ENCODE results near the gene DIP2C.

DIP2C gene

DNA sequence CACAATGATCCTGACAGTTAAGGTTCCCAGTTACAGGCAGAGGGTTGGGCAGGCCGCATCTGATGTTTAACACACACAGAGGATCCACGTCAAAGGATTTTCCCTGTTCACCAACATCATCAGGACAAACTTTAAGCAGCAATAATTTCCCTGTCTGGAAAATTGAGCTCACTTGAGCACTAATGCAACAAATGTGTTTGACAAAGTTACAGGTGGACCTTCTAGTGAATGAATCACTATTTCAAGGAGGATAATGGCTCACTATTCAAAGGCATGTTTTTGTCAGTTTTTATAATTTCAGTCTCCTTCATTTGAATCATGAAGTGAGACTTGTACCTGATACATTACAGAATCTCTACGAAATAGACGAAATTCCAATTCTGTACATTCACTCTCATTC, 127.3 kb downstream of the DIP2C start:
- no peaks in the 10 kb centered on the region for H3K4me1 ChIP-seq (ENCODE audit: insufficient read depth, low read length, poor library complexity, severe bottlenecking)
- no peaks in the 10 kb centered on the region for H3K9me2 ChIP-seq (replicated peaks; ENCODE audit: low read depth, low read length)
- H3K9me3 ChIP-seq (ENCODE audit: insufficient read depth, low read depth, low read length), result 0 out of 2 replicates have a peak, but pooled peaks cover 3% of the 10 kb centered on the region
- TF ChIP-seq, protein P1, sequence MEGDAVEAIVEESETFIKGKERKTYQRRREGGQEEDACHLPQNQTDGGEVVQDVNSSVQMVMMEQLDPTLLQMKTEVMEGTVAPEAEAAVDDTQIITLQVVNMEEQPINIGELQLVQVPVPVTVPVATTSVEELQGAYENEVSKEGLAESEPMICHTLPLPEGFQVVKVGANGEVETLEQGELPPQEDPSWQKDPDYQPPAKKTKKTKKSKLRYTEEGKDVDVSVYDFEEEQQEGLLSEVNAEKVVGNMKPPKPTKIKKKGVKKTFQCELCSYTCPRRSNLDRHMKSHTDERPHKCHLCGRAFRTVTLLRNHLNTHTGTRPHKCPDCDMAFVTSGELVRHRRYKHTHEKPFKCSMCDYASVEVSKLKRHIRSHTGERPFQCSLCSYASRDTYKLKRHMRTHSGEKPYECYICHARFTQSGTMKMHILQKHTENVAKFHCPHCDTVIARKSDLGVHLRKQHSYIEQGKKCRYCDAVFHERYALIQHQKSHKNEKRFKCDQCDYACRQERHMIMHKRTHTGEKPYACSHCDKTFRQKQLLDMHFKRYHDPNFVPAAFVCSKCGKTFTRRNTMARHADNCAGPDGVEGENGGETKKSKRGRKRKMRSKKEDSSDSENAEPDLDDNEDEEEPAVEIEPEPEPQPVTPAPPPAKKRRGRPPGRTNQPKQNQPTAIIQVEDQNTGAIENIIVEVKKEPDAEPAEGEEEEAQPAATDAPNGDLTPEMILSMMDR (conservative IDR thresholded peaks at IDR 0.05; ENCODE audit: low read length), result no peak
- no peak for TF ChIP-seq EZH2phosphoT487 (IDR thresholded peaks at IDR 0.05; ENCODE audit: borderline replicate concordance)
- H3K4me3 ChIP-seq (ENCODE audit: low read length, poor library complexity, severe bottlenecking), result no peak overlapping the region
- no peaks in the 10 kb centered on the region for H3K36me3 ChIP-seq (ENCODE audit: insufficient read depth, low read length)
- no peak overlapping the region for H3K4me2 ChIP-seq (ENCODE audit: low read depth, low read length, poor library complexity, severe bottlenecking)
- H2AFZ ChIP-seq (ENCODE audit: low read length), result no peak overlapping the region
- no peaks in the 10 kb centered on the region for H3K79me2 ChIP-seq (ENCODE audit: insufficient read depth, low read length)
- no peak overlapping the region for H3K9ac ChIP-seq (ENCODE audit: low read depth, low read length, poor library complexity, severe bottlenecking)
- H3F3A ChIP-seq (ENCODE audit: low read depth), result no peaks in the 10 kb centered on the region
- H3K27me3 ChIP-seq (ENCODE audit: insufficient read depth, low read length, poor library complexity, severe bottlenecking), result no peaks in the 10 kb centered on the region
- H4K20me1 ChIP-seq (ENCODE audit: insufficient read depth, low read length, poor library complexity, severe bottlenecking), result no peaks in the 10 kb centered on the region

DNA sequence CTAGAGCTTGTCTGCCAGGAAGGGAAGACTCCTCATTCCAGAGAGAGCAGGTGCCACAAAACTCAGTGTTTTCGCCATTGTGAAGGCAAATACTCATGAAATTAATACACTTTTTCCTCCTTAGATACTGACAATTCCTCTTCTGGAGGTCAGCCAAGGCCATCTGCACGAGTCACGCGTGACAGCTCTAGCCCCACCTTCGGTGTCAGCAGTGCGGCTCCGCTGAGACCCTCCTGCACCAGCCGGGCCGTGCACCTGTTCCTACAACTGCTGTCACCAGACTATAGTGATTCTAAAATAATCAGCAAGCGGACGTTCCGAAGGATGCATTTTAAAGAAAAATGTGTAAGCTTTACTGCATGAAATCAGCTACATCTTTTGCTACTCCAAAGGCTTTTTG, 127.7 kb downstream of the DIP2C start:
- H3K4me2 ChIP-seq (ENCODE audit: low read depth, low read length, poor library complexity, severe bottlenecking), result no peak overlapping the region
- no peaks in the 10 kb centered on the region for H4K20me1 ChIP-seq (ENCODE audit: insufficient read depth, low read length, poor library complexity, severe bottlenecking)
- no peak overlapping the region for H3K9ac ChIP-seq (ENCODE audit: low read depth, low read length, poor library complexity, severe bottlenecking)
- H3F3A ChIP-seq (ENCODE audit: low read depth), result no peaks in the 10 kb centered on the region
- no peaks in the 10 kb centered on the region for H3K27me3 ChIP-seq (ENCODE audit: insufficient read depth, low read length, poor library complexity, severe bottlenecking)
- 0 out of 2 replicates have a peak, but pooled peaks cover 3% of the 10 kb centered on the region for H3K9me3 ChIP-seq (ENCODE audit: insufficient read depth, low read depth, low read length)
- no peaks in the 10 kb centered on the region for H3K9me2 ChIP-seq (replicated peaks; ENCODE audit: low read depth, low read length)
- H3K36me3 ChIP-seq (ENCODE audit: insufficient read depth, low read length), result no peaks in the 10 kb centered on the region
- no peak overlapping the region for H3K4me3 ChIP-seq (ENCODE audit: low read length, poor library complexity, severe bottlenecking)
- no peaks in the 10 kb centered on the region for H3K79me2 ChIP-seq (ENCODE audit: insufficient read depth, low read length)
- no peak for TF ChIP-seq EZH2phosphoT487 (IDR thresholded peaks at IDR 0.05; ENCODE audit: borderline replicate concordance)
- TF ChIP-seq, protein P1 (conservative IDR thresholded peaks at IDR 0.05; ENCODE audit: low read length), result no peak
- H2AFZ ChIP-seq (ENCODE audit: low read length), result no peak overlapping the region
- no peaks in the 10 kb centered on the region for H3K4me1 ChIP-seq (ENCODE audit: insufficient read depth, low read length, poor library complexity, severe bottlenecking)

DNA sequence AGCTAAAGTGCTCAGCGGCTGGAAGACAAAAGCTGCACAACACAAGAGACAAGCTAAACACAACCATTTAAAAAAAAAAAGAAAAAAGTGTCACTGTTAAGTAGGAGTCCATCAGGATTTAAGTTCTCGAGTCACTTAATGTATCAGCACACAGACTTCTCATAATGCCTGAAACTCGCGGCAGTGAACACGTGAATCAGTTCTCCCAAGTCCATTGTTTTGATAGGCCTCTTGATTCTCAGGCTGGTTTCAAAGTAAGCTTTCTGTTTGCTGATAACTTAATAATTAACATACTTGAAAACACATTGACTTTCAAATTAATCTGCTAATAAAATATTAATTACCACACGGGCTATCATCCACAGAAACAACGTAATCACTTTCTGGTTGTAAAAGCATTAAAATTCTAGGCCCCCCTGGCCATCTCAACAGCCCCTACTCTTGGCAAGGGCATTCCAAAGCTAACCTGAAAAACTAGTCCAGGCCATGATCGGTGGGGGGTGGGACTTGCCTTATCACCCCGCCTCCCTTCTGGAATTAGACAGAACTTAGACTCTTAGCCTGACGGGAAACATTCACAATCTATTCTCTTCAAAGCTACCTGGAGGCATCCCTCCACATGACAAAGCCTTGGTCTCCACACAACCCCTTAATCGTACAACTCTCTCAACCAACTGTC, 129.0 kb downstream of the DIP2C start:
- H3K4me2 ChIP-seq (ENCODE audit: low read depth, low read length, poor library complexity, severe bottlenecking), result no peak overlapping the region
- no peak for TF ChIP-seq EZH2phosphoT487 (IDR thresholded peaks at IDR 0.05; ENCODE audit: borderline replicate concordance)
- TF ChIP-seq, protein P1 (conservative IDR thresholded peaks at IDR 0.05; ENCODE audit: low read length), result no peak
- no peaks in the 10 kb centered on the region for H3K9me2 ChIP-seq (replicated peaks; ENCODE audit: low read depth, low read length)
- H3F3A ChIP-seq (ENCODE audit: low read depth), result no peaks in the 10 kb centered on the region
- H3K4me1 ChIP-seq (ENCODE audit: insufficient read depth, low read length, poor library complexity, severe bottlenecking), result no peaks in the 10 kb centered on the region
- H3K4me3 ChIP-seq (ENCODE audit: low read length, poor library complexity, severe bottlenecking), result no peak overlapping the region
- H3K79me2 ChIP-seq (ENCODE audit: insufficient read depth, low read length), result no peaks in the 10 kb centered on the region
- H3K9me3 ChIP-seq (ENCODE audit: insufficient read depth, low read depth, low read length), result 0 out of 2 replicates have a peak, but pooled peaks cover 3% of the 10 kb centered on the region
- no peak overlapping the region for H2AFZ ChIP-seq (ENCODE audit: low read length)
- no peaks in the 10 kb centered on the region for H3K36me3 ChIP-seq (ENCODE audit: insufficient read depth, low read length)
- H3K27me3 ChIP-seq (ENCODE audit: insufficient read depth, low read length, poor library complexity, severe bottlenecking), result no peaks in the 10 kb centered on the region
- H4K20me1 ChIP-seq (ENCODE audit: insufficient read depth, low read length, poor library complexity, severe bottlenecking), result no peaks in the 10 kb centered on the region
- no peak overlapping the region for H3K9ac ChIP-seq (ENCODE audit: low read depth, low read length, poor library complexity, severe bottlenecking)

Measured in Loucy (cell line).